Activated CD4-positive, alpha-beta T cell treated with anti-CD3 and anti-CD28 coated beads, Interleukin-2, amount 50 U/mL, for 1 hour (primary cell): Measurements from ENCODE around the gene MACROD2.

Source experiments
- DNase-seq: peaks from one replicate; pipeline ENCODE4 v3.0.0-alpha.2; 2020

MACROD2 gene

GRCh38 chr20:14845199-14846160 lies 850.2 kb downstream of the MACROD2 start:
- no peak for DNase-seq

GRCh38 chr20:14848806-14849205 lies 853.5 kb downstream of the MACROD2 start:
- DNase-seq = no peak

- DNase-seq = no peak
Measured at GRCh38 chr20:14853079-14853478, 857.8 kb downstream of the MACROD2 start.

- DNase-seq = no peak
Measured at GRCh38 chr20:14855171-14855570, 859.9 kb downstream of the MACROD2 start.

- no peak for DNase-seq
Measured at GRCh38 chr20:14859627-14860026, 864.3 kb downstream of the MACROD2 start.

GRCh38 chr20:14860410-14860814 lies 865.1 kb downstream of the MACROD2 start:
- DNase-seq = no peak

GRCh38 chr20:14861028-14861699 lies 865.8 kb downstream of the MACROD2 start:
- DNase-seq = no peak

- DNase-seq = no peak
Measured at GRCh38 chr20:14865169-14865568, 869.9 kb downstream of the MACROD2 start.

- DNase-seq = no peak
Measured at GRCh38 chr20:14865731-14866130, 870.4 kb downstream of the MACROD2 start.

- no peak for DNase-seq
Measured at GRCh38 chr20:14866841-14867514, 871.7 kb downstream of the MACROD2 start.

- no peak for DNase-seq
Measured at GRCh38 chr20:14877301-14878028, 882.1 kb downstream of the MACROD2 start.

GRCh38 chr20:14878676-14879019 lies 883.3 kb downstream of the MACROD2 start:
- DNase-seq = no peak

- DNase-seq = no peak
Measured at GRCh38 chr20:14879020-14879697, 883.8 kb downstream of the MACROD2 start.

- no peak for DNase-seq
Measured at GRCh38 chr20:14879839-14880238, 884.5 kb downstream of the MACROD2 start.

GRCh38 chr20:14881518-14881917 lies 886.2 kb downstream of the MACROD2 start:
- DNase-seq = no peak

GRCh38 chr20:14882157-14882556 lies 886.8 kb downstream of the MACROD2 start:
- DNase-seq = no peak

- no peak for DNase-seq
Measured at GRCh38 chr20:14882846-14883245, 887.5 kb downstream of the MACROD2 start.

- no peak for DNase-seq
Measured at GRCh38 chr20:14883324-14883723, 888.0 kb downstream of the MACROD2 start.

- DNase-seq = no peak
Measured at GRCh38 chr20:14885661-14886060, 890.3 kb downstream of the MACROD2 start.

GRCh38 chr20:14888134-14888533 lies 892.8 kb downstream of the MACROD2 start:
- DNase-seq = no peak

GRCh38 chr20:14889496-14890255 lies 894.4 kb downstream of the MACROD2 start:
- DNase-seq = no peak

- DNase-seq = no peak
Measured at GRCh38 chr20:14890713-14891112, 895.4 kb downstream of the MACROD2 start.
